Regular cardiac myocyte (primary cell): ENCODE data around the gene COX14. TPM values are rescaled to one million over a fixed set of nuclear protein-coding genes. Genes with fewer than 3 reads are reported as not detected.

Source experiments
- total RNA-seq: library from RNA; depleted of rRNA; stranded (reverse); fragments of >200 nt; gene quantifications from 2 replicates; pipeline ENCODE4 v1.2.3, GENCODE V29; 2014

The COX14 gene
- 44.7 and 51.9 TPM in 2 replicates for total RNA-seq

GRCh38 chr12:50111693-50112455, at the start of gene COX14:
Gene COX14, plus strand, starts transcription at chr12:50112236. Its CDS starts 7,808 bp downstream, at chr12:50120044.

GRCh38 chr12:50084775-50085614, 27.0 kb upstream of the COX14 start, which contains the start of gene SMARCD1:
Gene SMARCD1, plus strand, starts transcription at chr12:50085342. Its CDS starts 28 bp downstream, at chr12:50085370.

GRCh38 chr12:50103767-50104321, 8.2 kb upstream of the COX14 start, which contains the start of gene GPD1:
Gene GPD1, plus strand, starts transcription at chr12:50104008. Its CDS starts 43 bp downstream, at chr12:50104051.

DNA sequence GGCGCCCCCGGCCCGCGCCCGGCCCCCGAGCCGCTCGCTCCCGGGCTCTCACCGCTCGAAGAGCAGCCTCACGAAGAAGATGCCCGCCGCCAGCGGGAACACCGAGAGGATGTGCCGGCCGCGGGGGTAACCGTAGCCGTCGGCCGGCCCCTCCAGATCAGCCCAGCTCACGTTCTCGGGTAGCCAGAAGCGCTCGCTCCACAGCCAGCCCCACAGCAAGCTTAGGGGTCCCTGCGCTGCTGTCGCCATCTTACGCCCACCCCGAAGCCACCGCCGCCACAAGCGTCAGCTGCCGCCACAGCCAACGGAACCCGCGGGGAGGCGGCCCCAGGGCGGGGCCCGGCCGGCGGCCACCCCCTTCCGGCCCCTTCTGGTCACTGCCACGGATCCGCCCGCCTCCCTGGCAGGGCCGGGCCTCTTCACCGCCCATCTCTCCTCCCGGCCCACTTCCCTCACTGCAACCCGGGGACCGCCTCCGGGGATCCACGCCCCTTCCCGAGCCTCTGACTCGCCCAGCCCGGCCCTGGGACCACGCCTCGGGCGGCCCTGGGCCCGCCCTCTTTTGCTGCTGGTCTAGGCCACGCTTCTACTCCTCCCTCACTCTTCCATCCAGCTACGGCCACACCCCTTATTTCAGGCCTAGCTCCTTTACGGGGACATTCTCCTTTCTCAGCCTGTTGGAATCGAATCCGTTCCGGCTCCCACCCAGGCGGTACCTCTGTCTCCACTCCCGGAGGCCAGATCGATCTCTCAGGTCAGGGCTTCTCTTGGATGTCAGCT, 55.2 kb downstream of the COX14 start, which contains the start of gene CERS5:
CERS5 (minus strand) TSS at position 321 of the 780 bp plus-strand sequence; CDS start at position 249, 72 bp downstream.

Other genes with a start within 250 kb of the COX14 start
- gene FAIM2, start 208.3 kb upstream of the COX14 start, total RNA-seq: 0.77 and 1.7 TPM in 2 replicates
- not detected in 2 replicates for gene AQP2, start 161.5 kb upstream of the COX14 start, total RNA-seq
- 0.19 TPM in 1 of 2 replicates, not detected in the other for gene AQP5, start 150.4 kb upstream of the COX14 start, total RNA-seq
- under 0.01 TPM in 1 of 2 replicates, not detected in the other for gene AQP6, start 139.3 kb upstream of the COX14 start, total RNA-seq
- 27.1 and 123 TPM in 2 replicates for gene RACGAP1, start 86.7 kb upstream of the COX14 start, total RNA-seq
- gene ASIC1, start 54.6 kb upstream of the COX14 start, total RNA-seq: 0.58 and 0.85 TPM in 2 replicates
- 19.7 and 32.2 TPM in 2 replicates for gene SMARCD1, start 26.9 kb upstream of the COX14 start, total RNA-seq
- gene GPD1, start 8.2 kb upstream of the COX14 start, total RNA-seq: under 0.01 and 0.56 TPM in 2 replicates
- gene CERS5, start 55.1 kb downstream of the COX14 start, total RNA-seq: 32.1 and 44.3 TPM in 2 replicates
- 113 and 140 TPM in 2 replicates for gene LIMA1, start 171.3 kb downstream of the COX14 start, total RNA-seq